Panc1 (cell line): ENCODE measurements around the gene TAT. TPM values are rescaled to one million over a fixed set of nuclear protein-coding genes. Genes with fewer than 3 reads are reported as not detected.

ENCODE experiments used
- ATAC-seq: fragments of 200-7000 bp; cut with Tn5 transposase; 2 replicates; pipeline ENCODE4 v1.9.1; 2020; ENCODE audit warnings: mild to moderate bottlenecking, moderate library complexity
- BruUV-seq: library from RNA; stranded (reverse); fragments of 400-500 nt; replicated peaks from 2 replicates; lab custom pipeline; 2021; lab: Mats Ljungman, UMichigan
- CTCF ChIA-PET: fragments of 300-600 bp; sonication (Branson Sonifier 250); formaldehyde crosslinking; loops from one replicate; lab custom pipeline; 2022; ENCODE audit warnings: antibody characterized with exemption; lab: Charles Lee
- POLR2A ChIA-PET: fragments of 300-600 bp; sonication (Branson Sonifier 250); formaldehyde crosslinking; loops from one replicate; lab custom pipeline; 2022; ENCODE audit warnings: antibody characterized with exemption; lab: Charles Lee
- DNase-seq: peaks from one replicate; pipeline ENCODE4 v3.0.0-alpha.2; 2010; ENCODE audit warnings: low read depth, low spot score
- H3K27ac ChIP-seq: 2 replicates; pipeline ENCODE4 v1.5.1; 2011; ENCODE audit warnings: mild to moderate bottlenecking, low read length, inconsistent platforms
- H3K27me3 ChIP-seq: fragments of 200-500 bp; sonication (Bioruptor generic); 2 replicates; pipeline ENCODE4 v1.6.0; 2014; ENCODE audit warnings: low read length, inconsistent platforms; ENCODE audit not compliant: control insufficient read depth, insufficient read depth
- H3K36me3 ChIP-seq: fragments of 200-500 bp; sonication (Bioruptor generic); 2 replicates; pipeline ENCODE4 v1.5.1; 2014; ENCODE audit warnings: inconsistent platforms, mild to moderate bottlenecking, low read length, moderate library complexity; ENCODE audit not compliant: control insufficient read depth, insufficient read depth
- H3K4me1 ChIP-seq: 2 replicates; pipeline ENCODE4 v1.5.1; 2011; ENCODE audit warnings: inconsistent platforms, mild to moderate bottlenecking, low read length, moderate library complexity; ENCODE audit not compliant: control insufficient read depth, insufficient read depth
- H3K4me3 ChIP-seq, 2 experiments: 2 replicates each; pipeline ENCODE4 v1.5.1; 2011 to 2012; ENCODE audit warnings: low read depth in 2 of 2, low read length in 2 of 2, mild to moderate bottlenecking in 2 of 2, inconsistent platforms in 1 of 2, moderate library complexity in 1 of 2
- H3K9me3 ChIP-seq: fragments of 200-500 bp; sonication (Bioruptor generic); 2 replicates; pipeline ENCODE4 v1.5.1; 2014; ENCODE audit warnings: low read depth, mild to moderate bottlenecking, inconsistent platforms, low read length, moderate library complexity; ENCODE audit not compliant: control insufficient read depth, insufficient read depth
- CTCF ChIP-seq: fragments of 450-650 bp; IDR thresholded peaks from 2 replicates; pipeline ENCODE4 v1.5.1; 2017; ENCODE audit warnings: mild to moderate bottlenecking
- POLR2AphosphoS5 ChIP-seq: IDR thresholded peaks from 2 replicates; pipeline ENCODE4 v1.6.1; 2012; ENCODE audit warnings: mild to moderate bottlenecking, low read depth, low read length, moderate library complexity
- SIN3A ChIP-seq: IDR thresholded peaks from 2 replicates; pipeline ENCODE4 v1.6.1; 2012; ENCODE audit warnings: low read depth, mild to moderate bottlenecking, low read length, moderate library complexity, borderline replicate concordance; ENCODE audit not compliant: insufficient read depth
- TCF7L2 ChIP-seq: IDR thresholded peaks from 2 replicates; pipeline ENCODE4 v1.6.1; 2011; ENCODE audit warnings: mild to moderate bottlenecking, low read depth, low read length, inconsistent platforms
- in situ Hi-C: cut with HindIII; loops from 2 replicates; pipeline ENCODE4 v1.10.0; 2016; ENCODE audit warnings: low sequenced_read_pairs, low pct_unique_long_range_greater_than_20kb
- intact Hi-C: fragments of 100-400 bp; cut with micrococcal nuclease; formaldehyde crosslinking; loops from one replicate; pipeline ENCODE4 v1.10.0; 2022; ENCODE audit not compliant: unreplicated experiment
- total RNA-seq: library from RNA; stranded (reverse); gene quantifications from one replicate; pipeline ENCODE4 v1.2.1, GENCODE V29; 2021; ENCODE audit not compliant: unreplicated experiment
- TF ChIP-seq, protein P1 (sequence below), 2 experiments: IDR thresholded peaks; 2 replicates each; pipeline ENCODE4 v1.6.1; 2011 to 2012; ENCODE audit warnings: low read depth in 2 of 2, control low read depth in 1 of 2, low read length in 1 of 2, mild to moderate bottlenecking in 1 of 2, moderate library complexity in 1 of 2; ENCODE audit not compliant: insufficient read depth in 1 of 2

TAT gene
- total RNA-seq, 1 experiment from 2014 or later = 0.49 TPM

- in situ Hi-C loops = no loop called here
- DNase-seq = no peak
- TF ChIP-seq TCF7L2 (no peak), POLR2AphosphoS5 (no peak), SIN3A (no peak), CTCF (no peak)
- H3K36me3 ChIP-seq = no peaks in the 10 kb centered on the region
- peaks cover 12% of the 10 kb centered on the region for H3K4me1 ChIP-seq
- no peaks in the 10 kb centered on the region for H3K27me3 ChIP-seq
- no TSS peak for BruUV-seq
- H3K27ac ChIP-seq = no peak overlapping the region
- no peaks in the 10 kb centered on the region for H3K9me3 ChIP-seq
- ChIA-PET CTCF (interaction anchor here (0.6 kb wide), 1 partner anchor 45 kb away, joined by 5 read pairs; no protein-coding TSS in a partner anchor), POLR2A (interaction anchor here (0.6 kb wide), 2 partner anchors 68 to 1812 kb away, joined by 6 read pairs; no protein-coding TSS in a partner anchor)
- no peak overlapping the region for H3K4me3 ChIP-seq
- ATAC-seq = no peak
- intact Hi-C loops = no loop called here
Measured at GRCh38 chr16:71528863-71529262, 48.0 kb downstream of the TAT start.

- intact Hi-C loops = no loop called here
- Histone ChIP-seq H3K4me1 (peaks cover 12% of the 10 kb centered on the region), H3K4me3 (no peak overlapping the region), H3K27me3 (no peaks in the 10 kb centered on the region), H3K36me3 (no peaks in the 10 kb centered on the region), H3K27ac (no peak overlapping the region), H3K9me3 (no peaks in the 10 kb centered on the region)
- CTCF ChIA-PET = no interaction called here
- TF ChIP-seq, protein P1, sequence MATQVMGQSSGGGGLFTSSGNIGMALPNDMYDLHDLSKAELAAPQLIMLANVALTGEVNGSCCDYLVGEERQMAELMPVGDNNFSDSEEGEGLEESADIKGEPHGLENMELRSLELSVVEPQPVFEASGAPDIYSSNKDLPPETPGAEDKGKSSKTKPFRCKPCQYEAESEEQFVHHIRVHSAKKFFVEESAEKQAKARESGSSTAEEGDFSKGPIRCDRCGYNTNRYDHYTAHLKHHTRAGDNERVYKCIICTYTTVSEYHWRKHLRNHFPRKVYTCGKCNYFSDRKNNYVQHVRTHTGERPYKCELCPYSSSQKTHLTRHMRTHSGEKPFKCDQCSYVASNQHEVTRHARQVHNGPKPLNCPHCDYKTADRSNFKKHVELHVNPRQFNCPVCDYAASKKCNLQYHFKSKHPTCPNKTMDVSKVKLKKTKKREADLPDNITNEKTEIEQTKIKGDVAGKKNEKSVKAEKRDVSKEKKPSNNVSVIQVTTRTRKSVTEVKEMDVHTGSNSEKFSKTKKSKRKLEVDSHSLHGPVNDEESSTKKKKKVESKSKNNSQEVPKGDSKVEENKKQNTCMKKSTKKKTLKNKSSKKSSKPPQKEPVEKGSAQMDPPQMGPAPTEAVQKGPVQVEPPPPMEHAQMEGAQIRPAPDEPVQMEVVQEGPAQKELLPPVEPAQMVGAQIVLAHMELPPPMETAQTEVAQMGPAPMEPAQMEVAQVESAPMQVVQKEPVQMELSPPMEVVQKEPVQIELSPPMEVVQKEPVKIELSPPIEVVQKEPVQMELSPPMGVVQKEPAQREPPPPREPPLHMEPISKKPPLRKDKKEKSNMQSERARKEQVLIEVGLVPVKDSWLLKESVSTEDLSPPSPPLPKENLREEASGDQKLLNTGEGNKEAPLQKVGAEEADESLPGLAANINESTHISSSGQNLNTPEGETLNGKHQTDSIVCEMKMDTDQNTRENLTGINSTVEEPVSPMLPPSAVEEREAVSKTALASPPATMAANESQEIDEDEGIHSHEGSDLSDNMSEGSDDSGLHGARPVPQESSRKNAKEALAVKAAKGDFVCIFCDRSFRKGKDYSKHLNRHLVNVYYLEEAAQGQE (IDR thresholded peaks at IDR 0.05; ENCODE audit: insufficient read depth in 1 of 2, low read depth in 2 of 2, low read length in 1 of 2) = no peak
- TF ChIP-seq POLR2AphosphoS5 = no peak
- no peak for TF ChIP-seq TCF7L2
- TF ChIP-seq SIN3A = no peak
- no peak for TF ChIP-seq CTCF
- ATAC-seq = no peak
- DNase-seq = no peak
- in situ Hi-C loops = no loop called here
- no TSS peak for BruUV-seq
- POLR2A ChIA-PET = no interaction called here
Measured at GRCh38 chr16:71528257-71528656, 48.6 kb downstream of the TAT start.
